ENCODE results near the gene HOXD10. TPM values are rescaled to one million over a fixed set of nuclear protein-coding genes. Genes with fewer than 3 reads are reported as not detected.

The HOXD10 gene
- total RNA-seq, 1 donor from 2014 or later, result not detected

GRCh38 chr2:176155356-176156044 lies 38.9 kb downstream of the HOXD10 start:
- H3K4me3 Mint-ChIP-seq, result no peak overlapping the region
- peaks cover 3% of the 10 kb centered on the region for H3K4me1 Mint-ChIP-seq
- H3K27me3 Mint-ChIP-seq, result peaks cover 52% of the 10 kb centered on the region
- TF ChIP-seq CTCF (IDR thresholded peaks at IDR 0.05), result no peak
- H3K36me3 Mint-ChIP-seq (ENCODE audit: low read depth), result no peaks in the 10 kb centered on the region
- POLR2A ChIA-PET, result no interaction called here
- no peak overlapping the region for H3K27ac Mint-ChIP-seq
- CTCF ChIA-PET, result interaction anchor here (1.6 kb wide), 1 partner anchor 300 kb away, joined by 3 read pairs; no protein-coding TSS in a partner anchor
- H3K9me3 Mint-ChIP-seq, result no peaks in the 10 kb centered on the region
- no peak for ATAC-seq (ENCODE audit: low read depth)
- DNase-seq, result no peak
- intact Hi-C loops (cut with micrococcal nuclease), result loop anchor here (2.0 kb wide), 1 partner anchor 23 kb away; no protein-coding TSS in a partner anchor

GRCh38 chr2:176156301-176156806 lies 39.8 kb downstream of the HOXD10 start:
- Mint-ChIP-seq H3K36me3 (ENCODE audit: low read depth) (no peaks in the 10 kb centered on the region), H3K4me3 (no peak overlapping the region), H3K27me3 (peaks cover 51% of the 10 kb centered on the region), H3K9me3 (no peaks in the 10 kb centered on the region), H3K27ac (no peak overlapping the region), H3K4me1 (peaks cover 3% of the 10 kb centered on the region)
- intact Hi-C loops (cut with micrococcal nuclease), result loop anchor here (2.0 kb wide), 1 partner anchor 24 kb away; no protein-coding TSS in a partner anchor
- POLR2A ChIA-PET, result no interaction called here
- DNase-seq (no peak), ATAC-seq (ENCODE audit: low read depth) (no peak)
- CTCF ChIA-PET, result no interaction called here
- TF ChIP-seq CTCF (IDR thresholded peaks at IDR 0.05), result no peak

- no peak for TF ChIP-seq CTCF (IDR thresholded peaks at IDR 0.05)
- Mint-ChIP-seq H3K27me3 (peaks cover 54% of the 10 kb centered on the region), H3K4me3 (no peak within 1 kb of the TSS), H3K4me1 (peaks cover 3% of the 10 kb centered on the region), H3K36me3 (ENCODE audit: low read depth) (no peaks in the 10 kb centered on the region), H3K9me3 (no peaks in the 10 kb centered on the region), H3K27ac (no peak within 1 kb of the TSS)
- ATAC-seq (ENCODE audit: low read depth) (no peak), DNase-seq (no peak)
- ChIA-PET CTCF (no interaction called here), POLR2A (no interaction called here)
- intact Hi-C loops (cut with micrococcal nuclease), result loop anchor here (2.0 kb wide), 1 partner anchor 24 kb away; no protein-coding TSS in a partner anchor
Measured at GRCh38 chr2:176156807-176157498, 40.4 kb downstream of the HOXD10 start, which contains the start of gene HOXD3. Gene HOXD3, plus strand, starts transcription at chr2:176157307. Its CDS starts 11,808 bp downstream, at chr2:176169115.

- TF ChIP-seq CTCF (IDR thresholded peaks at IDR 0.05), result no peak
- ATAC-seq (ENCODE audit: low read depth), result no peak
- Mint-ChIP-seq H3K4me1 (peaks cover 3% of the 10 kb centered on the region), H3K27me3 (peaks cover 58% of the 10 kb centered on the region), H3K9me3 (no peaks in the 10 kb centered on the region), H3K4me3 (no peak overlapping the region), H3K36me3 (ENCODE audit: low read depth) (no peaks in the 10 kb centered on the region), H3K27ac (no peak overlapping the region)
- intact Hi-C loops (cut with micrococcal nuclease), result loop anchor here (2.0 kb wide), 2 partner anchors 25 to 79 kb away; no protein-coding TSS in a partner anchor
- DNase-seq, result no peak
- ChIA-PET POLR2A (no interaction called here), CTCF (no interaction called here)
Measured at GRCh38 chr2:176157499-176158185, 41.1 kb downstream of the HOXD10 start.
